CD4-positive, alpha-beta T cell (primary cell): ENCODE results near the gene CISTR. TPM values are rescaled to one million over a fixed set of nuclear protein-coding genes. Genes with fewer than 3 reads are reported as not detected.

Source experiments
- ATAC-seq: fragments of 200-7000 bp; cut with Tn5 transposase; one replicate; pipeline ENCODE4 v1.10.0; 2022; ENCODE audit warnings: mild to moderate bottlenecking; ENCODE audit not compliant: poor library complexity
- CTCF ChIA-PET: fragments of 350-600 bp; sonication (Branson Sonifier 250); formaldehyde crosslinking; loops from one replicate; lab custom pipeline; 2021; ENCODE audit warnings: antibody characterized with exemption, inconsistent platforms; lab: Charles Lee
- POLR2A ChIA-PET: fragments of 350-600 bp; sonication (Branson Sonifier 250); formaldehyde crosslinking; loops from one replicate; lab custom pipeline; 2021; ENCODE audit warnings: antibody characterized with exemption, inconsistent platforms; lab: Charles Lee
- DNase-seq, 14 experiments: peaks; one replicate each; pipeline ENCODE4 v3.0.0-alpha.2; 2013 to 2020; ENCODE audit warnings: mixed read lengths in 2 of 14
- H3K27ac ChIP-seq, 2 donors: one replicate each; pipeline versions ENCODE4 v1.5.1 to v1.7.0; 2013; ENCODE audit warnings: low read length in 2 of 2, low read depth in 1 of 2, mild to moderate bottlenecking in 1 of 2
- H3K27me3 ChIP-seq, 2 experiments: 1 replicate in 1 of 2; 2 replicates in 1 of 2; pipeline versions ENCODE4 v1.6.1 to v1.7.0; 2013; ENCODE audit warnings: low read length in 2 of 2, control low read depth in 1 of 2, mild to moderate bottlenecking in 1 of 2, moderate library complexity in 1 of 2; ENCODE audit not compliant: insufficient read depth in 2 of 2, control insufficient read depth in 1 of 2
- H3K36me3 ChIP-seq: one replicate; pipeline ENCODE4 v1.6.1; 2013; ENCODE audit warnings: low read length, control low read depth; ENCODE audit not compliant: insufficient read depth
- H3K4me1 ChIP-seq: one replicate; pipeline ENCODE4 v1.6.1; 2013; ENCODE audit warnings: low read length, control low read depth; ENCODE audit not compliant: insufficient read depth
- H3K4me3 ChIP-seq: one replicate; pipeline ENCODE4 v1.5.1; 2013; ENCODE audit warnings: mild to moderate bottlenecking, low read length, moderate library complexity
- H3K9me3 ChIP-seq, 2 experiments: 1 replicate in 1 of 2; 2 replicates in 1 of 2; pipeline versions ENCODE4 v1.6.1 to v1.7.0; 2013; ENCODE audit warnings: low read length in 2 of 2, mild to moderate bottlenecking in 2 of 2, control low read depth in 1 of 2, moderate library complexity in 1 of 2; ENCODE audit not compliant: control insufficient read depth in 1 of 2, insufficient read depth in 1 of 2
- H3K27ac Mint-ChIP-seq: one replicate; pipeline ENCODE4 v1.8.0; 2020; ENCODE audit warnings: mixed read lengths
- H3K27me3 Mint-ChIP-seq: one replicate; pipeline ENCODE4 v1.8.0; 2021; ENCODE audit warnings: mixed read lengths
- H3K36me3 Mint-ChIP-seq: one replicate; pipeline ENCODE4 v1.8.0; 2021; ENCODE audit warnings: low read depth, mixed read lengths
- H3K4me1 Mint-ChIP-seq: one replicate; pipeline ENCODE4 v1.8.0; 2021; ENCODE audit warnings: low read depth, mixed read lengths
- H3K4me3 Mint-ChIP-seq: one replicate; pipeline ENCODE4 v1.8.0; 2020; ENCODE audit warnings: mild to moderate bottlenecking, mixed read lengths
- H3K9me3 Mint-ChIP-seq: one replicate; pipeline ENCODE4 v1.8.0; 2020; ENCODE audit warnings: mixed read lengths
- intact Hi-C, 2 experiments: fragments of 100-400 bp; cut with DNase I in 1 of 2; cut with micrococcal nuclease in 1 of 2; formaldehyde crosslinking; loops; one replicate each; pipeline versions ENCODE4 v1.15.1 to v1.9.0; 2023 to 2025; cut with DNase I, micrococcal nuclease
- total RNA-seq, 174 experiments: library from RNA in 2 of 174; stranded (reverse) in 2 of 174; gene quantifications; one replicate each; pipeline ENCODE4 v1.2.3 and lab custom pipeline; 2021 to 2026
- TF ChIP-seq, protein P1 (sequence below): fragments of 200-600 bp; IDR thresholded peaks from one replicate; pipeline ENCODE4 v1.8.0; 2022; ENCODE audit warnings: antibody characterized with exemption, mild to moderate bottlenecking

The CISTR gene
- total RNA-seq, 2 experiments from 2014 or later: not detected

DNA sequence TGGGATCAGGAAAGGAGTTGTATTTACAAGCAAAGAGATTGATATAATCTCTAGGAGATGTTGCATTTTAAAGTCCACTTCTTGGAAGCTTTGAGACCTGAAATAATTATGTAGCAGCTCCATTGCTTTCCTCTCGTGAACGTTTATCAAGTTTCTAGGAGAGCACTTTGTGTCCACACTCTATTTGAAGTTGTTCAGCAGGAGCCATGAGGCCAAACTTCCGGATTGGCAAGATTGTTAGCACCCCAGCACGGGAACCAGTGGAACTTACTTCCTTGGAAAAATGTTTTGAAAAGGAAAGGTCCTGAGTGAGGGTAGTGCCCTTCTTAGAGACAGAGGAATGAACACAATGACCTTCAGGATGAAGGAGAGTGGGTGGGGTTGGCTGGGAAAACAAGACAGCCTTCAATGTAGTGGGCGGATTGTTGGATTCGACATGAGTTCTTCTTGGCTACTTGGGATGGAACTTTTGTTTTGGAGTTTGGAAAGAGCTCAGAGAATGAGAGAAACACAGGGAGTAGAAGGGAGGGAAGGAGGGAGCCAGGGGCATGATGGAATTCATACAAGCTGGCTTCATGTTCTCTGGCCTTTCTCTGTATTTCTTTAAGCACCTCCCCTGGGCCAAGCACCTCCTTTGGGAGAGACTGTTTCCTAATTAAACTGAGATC lies 23.8 kb upstream of the CISTR start:
- intact Hi-C loops: no loop called here

DNA sequence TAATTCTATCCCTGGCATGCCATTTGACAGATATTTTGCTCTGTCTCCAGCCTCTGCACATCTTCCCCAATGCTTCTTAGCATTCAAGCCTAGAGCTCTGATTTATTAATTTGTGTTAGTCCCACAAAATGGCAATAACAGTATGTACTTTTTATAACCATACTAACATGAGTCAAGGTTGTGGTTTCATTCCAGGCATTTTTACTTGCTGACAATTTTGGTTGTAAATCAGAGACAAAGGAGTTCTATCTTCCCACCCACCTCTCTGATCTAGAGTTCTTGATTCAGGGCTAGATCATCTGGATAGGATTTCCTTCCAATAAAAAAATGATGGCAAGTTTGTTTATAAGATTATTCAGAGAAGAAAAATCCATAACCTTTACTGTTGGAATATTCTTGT lies 18.5 kb upstream of the CISTR start:
- POLR2A ChIA-PET: no interaction called here
- H3K27me3 ChIP-seq: peaks cover 18 to 59% of the 10 kb centered on the region in 2 experiments
- Mint-ChIP-seq H3K9me3 (no peaks in the 10 kb centered on the region), H3K4me3 (no peak overlapping the region), H3K36me3 (no peaks in the 10 kb centered on the region), H3K27ac (no peak overlapping the region), H3K4me1 (no peaks in the 10 kb centered on the region), H3K27me3 (peaks cover 75% of the 10 kb centered on the region)
- intact Hi-C loops: no loop called here
- no peak overlapping the region for H3K27ac ChIP-seq
- H3K4me1 ChIP-seq: no peaks in the 10 kb centered on the region
- H3K36me3 ChIP-seq: no peaks in the 10 kb centered on the region
- TF ChIP-seq, protein P1, sequence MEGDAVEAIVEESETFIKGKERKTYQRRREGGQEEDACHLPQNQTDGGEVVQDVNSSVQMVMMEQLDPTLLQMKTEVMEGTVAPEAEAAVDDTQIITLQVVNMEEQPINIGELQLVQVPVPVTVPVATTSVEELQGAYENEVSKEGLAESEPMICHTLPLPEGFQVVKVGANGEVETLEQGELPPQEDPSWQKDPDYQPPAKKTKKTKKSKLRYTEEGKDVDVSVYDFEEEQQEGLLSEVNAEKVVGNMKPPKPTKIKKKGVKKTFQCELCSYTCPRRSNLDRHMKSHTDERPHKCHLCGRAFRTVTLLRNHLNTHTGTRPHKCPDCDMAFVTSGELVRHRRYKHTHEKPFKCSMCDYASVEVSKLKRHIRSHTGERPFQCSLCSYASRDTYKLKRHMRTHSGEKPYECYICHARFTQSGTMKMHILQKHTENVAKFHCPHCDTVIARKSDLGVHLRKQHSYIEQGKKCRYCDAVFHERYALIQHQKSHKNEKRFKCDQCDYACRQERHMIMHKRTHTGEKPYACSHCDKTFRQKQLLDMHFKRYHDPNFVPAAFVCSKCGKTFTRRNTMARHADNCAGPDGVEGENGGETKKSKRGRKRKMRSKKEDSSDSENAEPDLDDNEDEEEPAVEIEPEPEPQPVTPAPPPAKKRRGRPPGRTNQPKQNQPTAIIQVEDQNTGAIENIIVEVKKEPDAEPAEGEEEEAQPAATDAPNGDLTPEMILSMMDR: no peak
- no peak for DNase-seq
- no peak overlapping the region for H3K4me3 ChIP-seq
- CTCF ChIA-PET: no interaction called here
- H3K9me3 ChIP-seq: no peaks in the 10 kb centered on the region
- ATAC-seq: no peak

More for the DNA sequence above, 23.8 kb upstream of the CISTR start:
- Mint-ChIP-seq H3K27ac (no peak overlapping the region), H3K4me3 (no peak overlapping the region), H3K27me3 (peaks cover 68% of the 10 kb centered on the region), H3K9me3 (no peaks in the 10 kb centered on the region), H3K36me3 (no peaks in the 10 kb centered on the region), H3K4me1 (no peaks in the 10 kb centered on the region)
- H3K36me3 ChIP-seq: no peaks in the 10 kb centered on the region
- H3K27ac ChIP-seq: no peak overlapping the region
- DNase-seq (no peak), ATAC-seq (no peak)
- CTCF ChIA-PET: interaction anchor here (0.7 kb wide), 1 partner anchor 55 kb away, joined by 3 read pairs; no protein-coding TSS in a partner anchor
- H3K4me3 ChIP-seq: no peak overlapping the region
- H3K27me3 ChIP-seq: peaks cover 4 to 16% of the 10 kb centered on the region in 2 experiments
- TF ChIP-seq, protein P1: no peak
- no peaks in the 10 kb centered on the region for H3K9me3 ChIP-seq
- no peaks in the 10 kb centered on the region for H3K4me1 ChIP-seq
- POLR2A ChIA-PET: no interaction called here

DNA sequence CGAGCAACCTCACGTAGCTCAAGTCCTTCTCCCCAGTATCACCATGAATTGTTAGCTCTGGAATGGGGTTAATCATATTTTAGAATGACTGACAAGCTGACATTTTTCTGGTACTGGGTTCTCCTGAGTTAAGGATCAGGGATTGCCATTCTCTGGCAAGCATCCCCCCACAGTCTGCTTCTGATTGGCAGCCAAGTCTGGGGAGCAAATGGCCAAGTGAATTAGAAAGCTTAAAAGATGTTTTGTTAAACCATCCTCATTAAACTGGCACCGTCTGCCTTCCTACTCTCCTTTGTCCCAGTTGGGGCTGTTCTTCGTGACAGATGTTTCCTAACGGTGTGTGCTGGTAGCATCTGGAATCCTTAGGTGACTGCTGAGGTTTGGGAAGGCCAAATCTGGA lies 17.2 kb upstream of the CISTR start:
- Mint-ChIP-seq H3K27ac (no peak overlapping the region), H3K27me3 (peaks cover 79% of the 10 kb centered on the region)

More for the DNA sequence above, 17.2 kb upstream of the CISTR start:
- CTCF ChIA-PET: no interaction called here
- Histone ChIP-seq H3K27ac (no peak overlapping the region), H3K4me1 (no peaks in the 10 kb centered on the region), H3K4me3 (no peak overlapping the region), H3K27me3 (peaks cover 24 to 69% of the 10 kb centered on the region in 2 experiments), H3K9me3 (no peaks in the 10 kb centered on the region), H3K36me3 (no peaks in the 10 kb centered on the region)
- Mint-ChIP-seq H3K9me3 (no peaks in the 10 kb centered on the region), H3K36me3 (no peaks in the 10 kb centered on the region), H3K4me3 (no peak overlapping the region), H3K4me1 (no peaks in the 10 kb centered on the region)
- DNase-seq: no peak
- POLR2A ChIA-PET: no interaction called here
- TF ChIP-seq, protein P1: no peak
- no peak for ATAC-seq
- intact Hi-C loops: no loop called here
